DND-41 (cell line): Measurements from ENCODE around the gene MKNK1.

Experiments
- ATAC-seq: fragments of 200-7000 bp; cut with Tn5 transposase; 3 replicates; pipeline ENCODE4 v1.9.1; 2021; ENCODE audit warnings: low read depth; ENCODE audit not compliant: insufficient read depth
- DNase-seq: peaks from one replicate; pipeline ENCODE4 v3.0.0-alpha.2; 2020
- H2AFZ ChIP-seq: 2 replicates; pipeline ENCODE4 v1.6.0; 2012; ENCODE audit warnings: low read depth, low read length
- H3K27ac ChIP-seq: 2 replicates; pipeline ENCODE4 v1.5.1; 2012; ENCODE audit warnings: low read length, inconsistent platforms
- H3K27me3 ChIP-seq: fragments of 200-600 bp; sonication (generic); 2 replicates; pipeline ENCODE4 v1.6.0; 2012; ENCODE audit warnings: low read length, mild to moderate bottlenecking, inconsistent platforms; ENCODE audit not compliant: insufficient read depth, poor library complexity
- H3K36me3 ChIP-seq: 2 replicates; pipeline ENCODE4 v1.5.1; 2012; ENCODE audit warnings: low read length, inconsistent platforms; ENCODE audit not compliant: insufficient read depth
- H3K4me1 ChIP-seq: 2 replicates; pipeline ENCODE4 v1.5.1; 2012; ENCODE audit warnings: mild to moderate bottlenecking, low read length; ENCODE audit not compliant: insufficient read depth
- H3K4me2 ChIP-seq: 2 replicates; pipeline ENCODE4 v1.6.0; 2012; ENCODE audit warnings: mild to moderate bottlenecking, moderate library complexity, low read length, inconsistent platforms; ENCODE audit not compliant: insufficient read depth
- H3K4me3 ChIP-seq, 2 experiments: fragments of 200-600 bp in 1 of 2; shearing (Covaris generic) in 1 of 2; 2 replicates each; pipeline ENCODE4 v1.5.1; 2012 to 2016; ENCODE audit warnings: inconsistent platforms in 2 of 2, low read length in 2 of 2, mild to moderate bottlenecking in 2 of 2, low read depth in 1 of 2, moderate library complexity in 1 of 2
- H3K79me2 ChIP-seq: 2 replicates; pipeline ENCODE4 v1.6.0; 2012; ENCODE audit warnings: low read length, inconsistent platforms; ENCODE audit not compliant: insufficient read depth
- H3K9ac ChIP-seq: 2 replicates; pipeline ENCODE4 v1.6.0; 2012; ENCODE audit warnings: low read depth, mild to moderate bottlenecking, inconsistent platforms, low read length, moderate library complexity
- H3K9me3 ChIP-seq: 2 replicates; pipeline ENCODE4 v1.5.1; 2012; ENCODE audit warnings: low read length, moderate library complexity, mild to moderate bottlenecking, inconsistent platforms; ENCODE audit not compliant: insufficient read depth, severe bottlenecking
- H4K20me1 ChIP-seq: 2 replicates; pipeline ENCODE4 v1.6.0; 2012; ENCODE audit warnings: low read length; ENCODE audit not compliant: insufficient read depth
- EZH2 ChIP-seq: IDR thresholded peaks from 3 replicates; pipeline ENCODE4 v1.6.1; 2012; ENCODE audit warnings: borderline replicate concordance, low read depth, mild to moderate bottlenecking, moderate library complexity, low read length, inconsistent platforms; ENCODE audit not compliant: severe bottlenecking
- TF ChIP-seq, protein P1 (sequence below): IDR thresholded peaks from 2 replicates; pipeline ENCODE4 v1.5.1; 2012; ENCODE audit warnings: borderline replicate concordance, low read length, moderate library complexity, mild to moderate bottlenecking; ENCODE audit not compliant: poor library complexity, severe bottlenecking; ENCODE audit errors: extremely low read depth

MKNK1 gene

GRCh38 chr1:46537651-46538050, 66.4 kb downstream of the MKNK1 start:
- no peak overlapping the region for H3K9ac ChIP-seq
- no peaks in the 10 kb centered on the region for H3K79me2 ChIP-seq
- TF ChIP-seq, protein P1, sequence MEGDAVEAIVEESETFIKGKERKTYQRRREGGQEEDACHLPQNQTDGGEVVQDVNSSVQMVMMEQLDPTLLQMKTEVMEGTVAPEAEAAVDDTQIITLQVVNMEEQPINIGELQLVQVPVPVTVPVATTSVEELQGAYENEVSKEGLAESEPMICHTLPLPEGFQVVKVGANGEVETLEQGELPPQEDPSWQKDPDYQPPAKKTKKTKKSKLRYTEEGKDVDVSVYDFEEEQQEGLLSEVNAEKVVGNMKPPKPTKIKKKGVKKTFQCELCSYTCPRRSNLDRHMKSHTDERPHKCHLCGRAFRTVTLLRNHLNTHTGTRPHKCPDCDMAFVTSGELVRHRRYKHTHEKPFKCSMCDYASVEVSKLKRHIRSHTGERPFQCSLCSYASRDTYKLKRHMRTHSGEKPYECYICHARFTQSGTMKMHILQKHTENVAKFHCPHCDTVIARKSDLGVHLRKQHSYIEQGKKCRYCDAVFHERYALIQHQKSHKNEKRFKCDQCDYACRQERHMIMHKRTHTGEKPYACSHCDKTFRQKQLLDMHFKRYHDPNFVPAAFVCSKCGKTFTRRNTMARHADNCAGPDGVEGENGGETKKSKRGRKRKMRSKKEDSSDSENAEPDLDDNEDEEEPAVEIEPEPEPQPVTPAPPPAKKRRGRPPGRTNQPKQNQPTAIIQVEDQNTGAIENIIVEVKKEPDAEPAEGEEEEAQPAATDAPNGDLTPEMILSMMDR: no peak
- no peak for TF ChIP-seq EZH2
- H3K9me3 ChIP-seq: no peaks in the 10 kb centered on the region
- H3K27ac ChIP-seq: no peak overlapping the region
- H3K27me3 ChIP-seq: peaks cover 26% of the 10 kb centered on the region
- DNase-seq (no peak), ATAC-seq (no peak)
- no peaks in the 10 kb centered on the region for H3K36me3 ChIP-seq
- no peaks in the 10 kb centered on the region for H4K20me1 ChIP-seq
- H3K4me2 ChIP-seq: no peak overlapping the region
- H3K4me3 ChIP-seq: no peak overlapping the region
- H3K4me1 ChIP-seq: no peaks in the 10 kb centered on the region
- H2AFZ ChIP-seq: no peak overlapping the region

DNA sequence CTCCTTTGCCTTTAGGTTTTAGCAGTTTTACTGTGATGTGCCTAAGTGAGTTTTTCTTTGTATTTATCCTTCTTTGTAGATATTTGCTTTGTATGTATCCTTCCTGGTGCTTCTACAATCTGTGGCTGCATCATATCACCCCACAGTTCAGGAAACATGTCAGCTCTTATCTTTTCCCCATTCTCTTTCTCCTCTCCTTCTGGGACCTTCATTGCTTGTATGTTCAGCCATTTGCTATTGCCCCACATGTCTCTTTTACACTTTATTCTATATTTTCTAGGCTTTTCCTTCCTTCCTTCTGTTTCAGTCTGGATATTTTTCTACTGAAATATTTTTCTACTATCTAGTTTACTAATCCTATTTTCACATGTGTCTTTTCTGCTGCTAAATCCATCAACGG, 67.5 kb downstream of the MKNK1 start:
- Histone ChIP-seq H3K36me3 (no peaks in the 10 kb centered on the region), H3K4me3 (no peak overlapping the region), H2AFZ (no peak overlapping the region), H3K27me3 (peaks cover 37% of the 10 kb centered on the region), H3K79me2 (no peaks in the 10 kb centered on the region), H3K9ac (no peak overlapping the region), H3K4me1 (no peaks in the 10 kb centered on the region), H3K4me2 (no peak overlapping the region), H3K9me3 (no peaks in the 10 kb centered on the region), H3K27ac (no peak overlapping the region), H4K20me1 (no peaks in the 10 kb centered on the region)
- no peak for TF ChIP-seq EZH2
- TF ChIP-seq, protein P1: no peak
- DNase-seq (no peak), ATAC-seq (no peak)

DNA sequence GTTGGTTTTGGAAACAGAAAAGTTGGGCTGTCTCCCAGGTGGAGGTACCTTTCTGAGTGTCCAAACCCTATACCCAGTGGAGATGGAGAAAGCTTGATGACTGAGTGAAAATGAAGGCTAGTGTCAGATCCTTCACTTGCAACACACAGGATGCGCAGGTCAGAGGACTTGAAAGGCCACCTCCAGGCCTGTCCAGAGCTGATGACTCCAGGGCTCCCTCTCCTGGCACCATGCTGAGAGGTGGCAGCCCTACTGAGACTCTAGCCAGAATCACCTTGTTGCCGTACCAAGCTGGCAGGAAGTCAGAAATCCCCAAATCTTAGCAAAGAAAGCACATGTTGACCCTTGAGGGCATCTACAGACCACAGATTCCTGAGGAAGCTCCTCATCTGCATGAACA, 69.0 kb downstream of the MKNK1 start:
- no peak for TF ChIP-seq EZH2
- TF ChIP-seq, protein P1: peak; percentile 44
- no peak overlapping the region for H3K9ac ChIP-seq
- ATAC-seq (no peak), DNase-seq (no peak)
- H4K20me1 ChIP-seq: peaks cover 5% of the 10 kb centered on the region; the same call in 1 of the 2 replicates
- no peak overlapping the region for H3K27ac ChIP-seq
- no peaks in the 10 kb centered on the region for H3K36me3 ChIP-seq
- no peaks in the 10 kb centered on the region for H3K79me2 ChIP-seq
- no peak overlapping the region for H3K4me3 ChIP-seq
- H3K4me2 ChIP-seq: no peak overlapping the region
- no peaks in the 10 kb centered on the region for H3K9me3 ChIP-seq
- peaks cover 47% of the 10 kb centered on the region for H3K27me3 ChIP-seq
- H2AFZ ChIP-seq: no peak overlapping the region
- no peaks in the 10 kb centered on the region for H3K4me1 ChIP-seq

- Histone ChIP-seq H4K20me1 (peaks cover 5% of the 10 kb centered on the region; the same call in 1 of the 2 replicates), H3K9me3 (no peaks in the 10 kb centered on the region), H3K9ac (no peak overlapping the region), H3K79me2 (no peaks in the 10 kb centered on the region), H3K4me3 (no peak overlapping the region), H3K4me1 (no peaks in the 10 kb centered on the region), H3K27me3 (peaks cover 53% of the 10 kb centered on the region), H3K36me3 (no peaks in the 10 kb centered on the region), H3K27ac (no peak overlapping the region), H2AFZ (no peak overlapping the region), H3K4me2 (no peak overlapping the region)
- no peak for TF ChIP-seq EZH2
- TF ChIP-seq, protein P1: no peak
- no peak for DNase-seq
- ATAC-seq: no peak
Observed at GRCh38 chr1:46533179-46533864, 70.7 kb downstream of the MKNK1 start.
